PC-9 (cell line): ENCODE measurements around the gene GPR17.

Source experiments
- EZH2 ChIP-seq: fragments of 200-600 bp; sonication (generic); IDR thresholded peaks from 2 replicates; pipeline ENCODE4 v1.8.0; 2017; ENCODE audit warnings: antibody characterized with exemption, low read depth
- TF ChIP-seq, protein P1 (sequence below): fragments of 200-600 bp; sonication (generic); conservative IDR thresholded peaks from 2 replicates; pipeline ENCODE4 v1.6.1; 2017; ENCODE audit warnings: mixed run types, antibody characterized with exemption, mild to moderate bottlenecking, moderate library complexity

DNA sequence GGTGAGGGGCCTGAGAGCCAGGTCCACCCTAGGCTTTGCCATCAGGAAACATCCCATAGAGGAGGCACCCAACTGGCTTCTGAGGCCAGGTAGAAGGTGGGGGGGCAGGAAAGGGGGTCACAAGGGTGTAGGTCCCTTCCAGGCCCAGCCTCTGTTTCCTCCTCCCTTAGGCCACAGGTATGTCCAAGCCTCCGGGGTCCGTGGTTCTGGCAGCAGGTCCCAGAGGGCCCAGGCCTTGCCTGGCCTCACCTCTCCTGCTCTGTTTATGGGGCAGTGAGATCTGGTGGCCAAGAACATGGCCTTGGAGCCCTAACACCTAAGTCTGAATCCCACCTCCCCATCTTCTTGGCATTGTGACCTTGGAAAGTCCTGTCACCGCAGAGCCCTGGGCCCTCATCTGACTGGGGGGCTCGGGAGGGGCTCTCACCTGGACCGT, 21.6 kb upstream of the GPR17 start:
- TF ChIP-seq, protein P1, sequence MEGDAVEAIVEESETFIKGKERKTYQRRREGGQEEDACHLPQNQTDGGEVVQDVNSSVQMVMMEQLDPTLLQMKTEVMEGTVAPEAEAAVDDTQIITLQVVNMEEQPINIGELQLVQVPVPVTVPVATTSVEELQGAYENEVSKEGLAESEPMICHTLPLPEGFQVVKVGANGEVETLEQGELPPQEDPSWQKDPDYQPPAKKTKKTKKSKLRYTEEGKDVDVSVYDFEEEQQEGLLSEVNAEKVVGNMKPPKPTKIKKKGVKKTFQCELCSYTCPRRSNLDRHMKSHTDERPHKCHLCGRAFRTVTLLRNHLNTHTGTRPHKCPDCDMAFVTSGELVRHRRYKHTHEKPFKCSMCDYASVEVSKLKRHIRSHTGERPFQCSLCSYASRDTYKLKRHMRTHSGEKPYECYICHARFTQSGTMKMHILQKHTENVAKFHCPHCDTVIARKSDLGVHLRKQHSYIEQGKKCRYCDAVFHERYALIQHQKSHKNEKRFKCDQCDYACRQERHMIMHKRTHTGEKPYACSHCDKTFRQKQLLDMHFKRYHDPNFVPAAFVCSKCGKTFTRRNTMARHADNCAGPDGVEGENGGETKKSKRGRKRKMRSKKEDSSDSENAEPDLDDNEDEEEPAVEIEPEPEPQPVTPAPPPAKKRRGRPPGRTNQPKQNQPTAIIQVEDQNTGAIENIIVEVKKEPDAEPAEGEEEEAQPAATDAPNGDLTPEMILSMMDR = no peak
- TF ChIP-seq EZH2 = no peak
